HG03064 (cell line): ENCODE measurements around the gene BMPER.

Experiments
- ATAC-seq: cut with Tn5 transposase; IDR thresholded peaks from one replicate; pipeline ENCODE4 v1.9.1; 2021; ENCODE audit warnings: low read depth; ENCODE audit not compliant: unreplicated experiment

Gene BMPER

DNA sequence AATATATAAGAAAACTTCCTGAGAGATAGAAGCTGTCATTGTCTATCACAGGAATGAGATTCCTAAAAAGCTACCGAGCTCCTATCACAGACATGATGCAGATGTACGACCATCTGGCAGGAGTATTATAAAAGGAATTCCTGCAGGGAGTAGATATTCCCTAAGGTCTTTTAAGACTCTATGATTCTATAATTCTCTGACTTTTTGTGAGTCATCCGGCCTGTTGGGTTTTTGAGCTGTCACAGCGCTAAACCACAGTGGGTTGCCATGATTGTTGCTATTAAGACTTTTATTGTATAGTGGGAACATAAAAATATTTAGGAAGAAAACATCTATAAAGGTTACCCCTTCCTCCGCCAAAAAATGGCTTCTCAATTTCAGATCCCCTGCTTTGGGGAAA is 223.4 kb downstream of the BMPER start:
- no peak for ATAC-seq

DNA sequence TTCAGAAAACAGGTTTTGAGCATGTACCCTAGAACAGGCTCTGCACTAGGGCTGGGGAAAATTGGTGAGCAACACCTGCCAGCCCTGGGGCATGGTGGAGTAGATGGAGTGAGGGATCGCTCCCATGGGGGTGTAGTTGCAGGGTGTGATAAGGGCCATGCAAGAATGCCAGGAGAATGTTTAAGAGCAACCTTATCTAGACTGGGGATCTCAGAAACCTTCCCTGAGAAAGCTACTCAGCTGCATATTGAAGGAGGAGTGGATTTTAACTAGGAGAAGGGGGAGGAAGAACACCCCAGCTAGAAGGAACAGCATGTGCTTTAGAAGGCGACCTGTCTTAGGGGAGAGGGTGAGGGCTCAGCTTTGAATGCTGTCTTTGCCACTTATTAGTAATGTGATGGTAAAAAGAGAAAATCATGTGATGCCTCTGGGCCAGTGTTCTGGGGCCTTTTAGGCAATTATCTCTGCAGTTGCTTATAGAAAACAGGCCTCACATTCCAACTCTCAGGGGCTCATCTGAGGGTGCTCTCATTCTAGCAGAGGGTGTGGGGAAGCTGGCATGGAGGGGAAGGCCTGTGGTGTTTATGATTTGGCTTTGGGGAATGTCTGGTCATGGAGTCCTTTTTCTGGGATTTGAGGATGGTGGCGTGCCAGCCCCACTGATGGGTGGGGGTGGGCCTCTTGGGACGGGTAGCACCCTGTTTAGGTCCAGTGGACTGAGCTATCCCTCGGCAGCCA is 225.4 kb downstream of the BMPER start:
- no peak for ATAC-seq

DNA sequence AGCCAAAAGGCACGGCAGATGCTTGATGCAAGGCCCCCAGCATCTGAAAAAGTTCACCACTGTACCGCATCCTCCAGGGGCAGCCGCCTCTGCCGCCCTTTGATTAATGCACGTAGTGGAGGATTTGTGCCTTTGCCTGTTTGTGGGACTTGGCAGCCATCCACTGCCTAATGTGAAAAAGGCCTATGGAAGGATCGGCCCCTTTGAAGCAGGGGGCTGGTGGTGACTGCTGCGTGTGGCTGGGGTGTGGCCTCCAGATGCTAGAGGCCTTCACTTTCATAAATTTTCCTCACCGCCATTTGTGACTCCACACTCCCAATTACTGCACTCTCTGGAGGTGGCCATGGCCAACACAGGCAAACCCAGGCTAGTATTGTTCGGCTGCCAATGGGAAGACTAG is 226.0 kb downstream of the BMPER start:
- no peak for ATAC-seq

- no peak for ATAC-seq
Observed at GRCh38 chr7:34133356-34133982, 228.1 kb downstream of the BMPER start.

DNA sequence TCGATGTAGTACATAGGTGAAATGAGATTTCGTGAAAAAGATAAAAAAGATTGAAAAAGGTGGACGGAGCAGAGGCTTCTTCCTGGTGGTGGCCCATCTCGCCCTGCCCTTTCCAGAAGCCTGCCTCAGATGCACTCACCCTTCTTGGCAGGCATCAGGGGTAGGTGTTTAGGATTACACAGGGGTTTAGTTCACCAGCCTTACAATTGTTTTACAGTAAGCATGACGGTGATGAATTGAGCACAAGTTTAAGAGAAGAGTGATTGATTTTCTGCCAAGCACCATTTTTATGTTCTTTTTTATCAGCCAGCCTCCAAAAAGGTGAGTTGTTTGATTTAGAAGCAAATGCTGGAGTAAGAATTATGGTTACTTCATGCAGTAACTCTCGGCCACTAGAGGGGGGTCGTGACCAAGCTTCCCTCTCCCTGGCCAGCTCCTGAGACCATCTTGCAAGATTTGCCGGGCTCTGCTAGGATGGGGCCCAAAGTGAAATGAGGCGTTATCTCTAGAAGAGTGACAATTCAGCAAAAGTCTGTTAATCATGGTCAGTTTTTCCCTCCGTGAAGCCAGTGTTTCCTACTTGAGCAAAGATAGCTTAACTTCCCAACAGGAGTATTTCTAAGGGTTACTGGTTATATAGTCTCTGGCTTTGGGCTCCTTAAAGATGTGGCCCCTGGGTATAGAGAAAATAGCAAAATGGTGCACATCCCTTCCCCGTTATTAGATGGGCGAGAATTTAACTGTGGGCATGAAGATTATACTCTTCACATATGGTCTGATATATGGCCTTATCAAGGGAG is 228.8 kb downstream of the BMPER start:
- no peak for ATAC-seq

DNA sequence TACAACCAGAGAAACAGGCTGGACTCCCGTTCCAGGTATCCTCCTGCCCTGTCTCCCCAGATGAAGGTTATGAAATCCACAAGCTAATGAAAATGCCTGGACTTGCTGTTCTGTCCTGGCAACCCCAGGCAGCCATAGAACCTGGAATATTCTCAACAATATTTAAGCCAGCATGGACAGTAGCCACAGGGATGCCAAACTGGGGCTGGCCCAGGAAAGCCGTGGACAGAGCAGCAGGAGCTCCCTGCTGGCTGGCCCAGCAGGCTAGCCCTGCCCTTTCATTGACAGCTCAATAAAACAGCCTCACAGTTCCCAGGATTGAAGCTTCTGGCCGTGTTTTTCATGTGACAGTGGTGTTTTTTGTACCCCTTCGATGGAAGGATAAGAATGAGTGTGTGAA is 230.6 kb downstream of the BMPER start:
- ATAC-seq: no peak

DNA sequence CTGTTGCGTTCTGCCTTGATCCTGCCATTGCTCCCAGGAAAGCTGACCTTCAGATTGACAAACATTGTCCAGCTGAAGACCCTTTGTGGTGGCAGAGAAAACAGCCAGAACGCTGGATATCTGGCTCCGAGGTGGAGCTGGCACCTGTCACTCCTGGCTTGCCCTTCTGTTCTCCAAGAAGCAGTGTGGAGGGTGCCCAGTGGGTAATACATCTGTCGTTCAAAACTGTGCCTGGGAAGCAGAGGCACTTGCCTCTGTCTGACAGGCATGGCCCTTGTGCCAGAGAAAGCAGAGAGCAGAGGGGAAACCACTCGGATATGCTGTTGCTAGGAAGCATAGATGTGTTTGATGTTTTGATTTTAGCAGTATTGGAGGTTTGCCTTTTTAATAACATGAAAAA is 231.4 kb downstream of the BMPER start:
- no peak for ATAC-seq

DNA sequence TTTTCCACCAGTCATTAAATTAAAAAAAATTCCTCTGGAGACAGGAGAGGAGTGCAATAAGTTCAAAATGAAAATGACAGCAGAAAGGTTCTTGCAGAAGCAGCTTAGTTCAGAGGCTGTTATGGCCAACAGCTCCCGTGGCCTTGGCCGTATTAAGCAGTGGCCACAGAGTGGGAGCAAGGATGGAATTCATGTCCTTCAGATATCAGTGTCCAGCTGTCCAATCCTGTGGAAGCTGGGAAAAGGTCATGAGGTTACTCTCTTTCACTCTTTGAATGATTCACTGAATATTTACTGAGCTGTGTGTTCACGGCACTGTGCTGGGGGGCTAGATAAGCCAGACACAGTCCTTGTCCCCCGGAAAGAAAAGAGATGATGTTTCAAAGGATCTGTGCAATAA is 231.8 kb downstream of the BMPER start:
- ATAC-seq: no peak

DNA sequence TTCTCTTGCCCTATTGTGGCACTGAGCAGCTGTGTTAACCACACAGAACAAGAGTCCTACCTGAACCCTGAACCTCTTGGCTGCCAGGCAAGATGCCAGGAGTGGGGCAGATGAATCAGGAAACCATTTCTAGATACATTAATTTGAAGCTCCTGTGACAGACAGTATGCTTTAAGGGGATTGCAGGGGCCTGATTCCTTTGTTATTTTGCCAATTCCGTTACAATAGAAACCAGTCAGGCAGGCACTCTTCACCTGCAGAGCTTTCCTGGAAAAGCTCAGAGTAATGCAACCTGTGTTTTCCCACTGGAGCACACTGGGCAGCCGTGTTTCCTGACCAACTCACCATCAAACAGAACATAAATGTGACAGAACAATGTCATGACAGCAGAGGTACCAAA is 233.1 kb downstream of the BMPER start:
- no peak for ATAC-seq

GRCh38 chr7:34139086-34139485 is 233.7 kb downstream of the BMPER start:
- no peak for ATAC-seq

GRCh38 chr7:34140066-34140465 is 234.7 kb downstream of the BMPER start:
- no peak for ATAC-seq

GRCh38 chr7:34143402-34143801 is 238.1 kb downstream of the BMPER start:
- no peak for ATAC-seq

- no peak for ATAC-seq
Observed at GRCh38 chr7:34145603-34146002, 240.3 kb downstream of the BMPER start.

DNA sequence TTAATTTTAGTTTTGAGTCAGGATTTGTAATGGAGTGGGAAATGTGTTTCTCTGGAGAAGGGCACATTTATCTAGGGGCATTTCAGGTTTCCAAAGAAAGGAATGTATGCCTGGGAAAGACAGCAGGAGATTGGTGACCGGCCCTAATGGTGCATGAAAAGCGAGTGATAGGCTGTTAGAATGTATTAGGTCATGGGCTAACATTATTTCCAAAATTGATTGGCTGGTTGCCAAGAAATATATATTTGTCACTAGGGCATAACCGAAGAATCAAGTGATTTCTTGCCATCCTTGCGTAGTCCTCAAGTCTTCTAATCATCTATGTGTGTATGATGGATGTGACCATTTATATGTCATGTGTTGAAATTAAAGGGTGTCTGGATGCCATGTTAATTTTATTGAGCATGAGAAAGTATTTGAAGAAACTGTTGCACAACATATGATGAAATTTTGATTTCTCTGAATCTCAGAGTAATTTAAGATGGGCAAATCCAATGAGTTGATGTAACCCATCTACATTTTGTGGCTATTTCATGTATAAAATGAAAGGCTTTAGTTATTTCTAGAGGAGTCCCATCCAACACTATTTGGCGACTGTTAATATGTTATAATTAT is 248.4 kb downstream of the BMPER start:
- ATAC-seq: no peak

GRCh38 chr7:34155220-34155908 is 250.0 kb downstream of the BMPER start:
- no peak for ATAC-seq

GRCh38 chr7:34156336-34156735 is 251.0 kb downstream of the BMPER start:
- ATAC-seq: no peak

DNA sequence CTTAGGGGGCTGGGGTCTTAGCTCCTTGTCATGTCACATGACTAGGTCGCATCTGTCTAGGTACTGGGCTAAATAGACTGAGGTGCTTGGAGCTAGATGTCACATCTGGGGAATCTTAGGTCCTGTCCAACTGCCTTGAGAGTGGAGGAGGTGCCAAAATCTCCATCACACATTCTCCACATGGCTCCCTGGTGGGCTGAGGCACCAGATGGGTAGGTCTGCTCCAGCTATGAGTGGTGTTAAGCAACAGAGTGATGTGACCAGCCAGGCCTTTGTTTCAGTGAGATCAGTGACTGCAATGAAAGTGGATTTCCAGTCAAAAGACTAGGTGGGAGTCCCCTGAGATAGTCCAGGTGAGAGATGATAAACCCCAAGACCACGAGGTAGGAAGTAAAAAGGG is 251.8 kb downstream of the BMPER start:
- ATAC-seq: no peak

- no peak for ATAC-seq
Observed at GRCh38 chr7:34158368-34159153, 253.2 kb downstream of the BMPER start.

DNA sequence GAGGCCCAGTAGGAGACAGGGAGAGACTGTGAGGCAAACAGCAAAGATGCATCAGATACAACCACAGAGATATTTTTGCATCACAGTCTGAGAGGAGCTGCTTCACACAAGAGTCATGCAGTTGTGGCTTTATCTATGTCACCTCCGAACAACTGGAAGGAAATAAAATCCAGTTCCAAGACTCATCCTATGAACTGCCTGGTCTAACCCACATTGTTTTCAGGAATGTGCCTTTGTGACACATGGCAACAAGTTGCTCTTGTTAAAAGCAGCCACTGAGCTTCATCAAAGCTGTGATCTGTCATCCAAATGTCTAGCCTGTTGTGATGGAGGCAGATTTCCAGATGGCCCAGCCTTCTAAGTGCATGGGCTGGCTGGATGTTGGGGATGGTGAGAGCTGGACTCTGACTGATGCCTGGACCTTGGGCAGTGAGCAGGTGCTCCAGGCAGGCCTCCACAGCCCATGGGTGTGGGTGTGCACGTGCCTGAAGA is 255.0 kb downstream of the BMPER start:
- ATAC-seq: no peak
